Stimulated activated CD4-positive, alpha-beta T cell treated with anti-CD3 and anti-CD28 coated beads, TNF-alpha, amount 100 ng/mL, for 24 hours (primary cell): ENCODE results near the gene MAGEB4.
"Not testable (repeated sequence)": the region's sequence is repeated elsewhere in the genome, so short reads cannot be mapped to it uniquely, and the experiment has no call there.

Source experiments
- DNase-seq, 3 experiments: peaks; one replicate each; pipeline ENCODE4 v3.0.0-alpha.2; 2020; ENCODE audit warnings: low read depth in 3 of 3

MAGEB4 gene, protein sequence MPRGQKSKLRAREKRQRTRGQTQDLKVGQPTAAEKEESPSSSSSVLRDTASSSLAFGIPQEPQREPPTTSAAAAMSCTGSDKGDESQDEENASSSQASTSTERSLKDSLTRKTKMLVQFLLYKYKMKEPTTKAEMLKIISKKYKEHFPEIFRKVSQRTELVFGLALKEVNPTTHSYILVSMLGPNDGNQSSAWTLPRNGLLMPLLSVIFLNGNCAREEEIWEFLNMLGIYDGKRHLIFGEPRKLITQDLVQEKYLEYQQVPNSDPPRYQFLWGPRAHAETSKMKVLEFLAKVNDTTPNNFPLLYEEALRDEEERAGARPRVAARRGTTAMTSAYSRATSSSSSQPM

DNA sequence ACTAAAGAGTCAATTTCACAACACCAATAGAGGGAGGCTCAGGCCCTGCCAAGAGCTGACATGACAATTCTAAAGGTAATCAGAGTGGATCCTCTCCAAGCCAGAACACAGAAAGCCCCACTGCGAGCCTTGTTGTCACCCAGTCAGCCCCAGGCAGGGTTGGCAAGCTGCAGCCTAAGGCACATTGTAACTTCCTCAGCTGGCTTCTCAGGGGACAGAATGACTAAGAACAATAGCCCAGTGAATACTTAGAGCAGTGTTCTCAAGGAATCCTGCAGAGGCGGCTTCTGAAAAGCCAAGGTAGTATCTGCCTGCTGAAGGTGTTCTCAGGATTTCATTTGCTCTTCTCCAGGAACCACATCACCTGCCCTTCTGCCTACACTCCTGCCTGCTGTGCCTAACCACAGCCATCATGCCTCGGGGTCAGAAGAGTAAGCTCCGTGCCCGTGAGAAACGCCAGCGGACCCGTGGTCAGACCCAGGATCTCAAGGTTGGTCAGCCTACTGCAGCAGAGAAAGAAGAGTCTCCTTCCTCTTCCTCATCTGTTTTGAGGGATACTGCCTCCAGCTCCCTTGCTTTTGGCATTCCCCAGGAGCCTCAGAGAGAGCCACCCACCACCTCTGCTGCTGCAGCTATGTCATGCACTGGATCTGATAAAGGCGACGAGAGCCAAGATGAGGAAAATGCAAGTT, at the start of gene MAGEB4:
Gene MAGEB4, plus strand, starts transcription at position 277 of the 692 bp plus-strand sequence. Its CDS starts 136 bp downstream, at position 413.
- no peak for DNase-seq

DNA sequence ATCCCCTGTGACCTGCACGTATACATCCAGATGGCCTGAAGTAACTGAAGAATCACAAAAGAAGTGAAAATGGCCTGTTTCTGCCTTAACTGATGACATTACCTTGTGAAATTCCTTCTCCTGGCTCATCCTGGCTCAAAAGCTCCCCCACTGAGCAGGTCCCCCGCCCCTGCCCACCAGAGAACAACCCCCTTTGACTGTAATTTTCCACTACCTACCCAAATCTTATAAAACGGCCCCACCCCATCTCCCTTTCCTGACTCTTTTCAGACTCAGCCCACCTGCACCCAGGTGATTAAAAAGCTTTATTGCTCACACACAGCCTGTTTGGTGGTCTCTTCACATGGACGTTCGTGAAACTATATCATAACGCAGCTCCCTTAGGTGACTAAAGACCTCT, 47.9 kb upstream of the MAGEB4 start:
- DNase-seq: not testable (repeated sequence)

DNA sequence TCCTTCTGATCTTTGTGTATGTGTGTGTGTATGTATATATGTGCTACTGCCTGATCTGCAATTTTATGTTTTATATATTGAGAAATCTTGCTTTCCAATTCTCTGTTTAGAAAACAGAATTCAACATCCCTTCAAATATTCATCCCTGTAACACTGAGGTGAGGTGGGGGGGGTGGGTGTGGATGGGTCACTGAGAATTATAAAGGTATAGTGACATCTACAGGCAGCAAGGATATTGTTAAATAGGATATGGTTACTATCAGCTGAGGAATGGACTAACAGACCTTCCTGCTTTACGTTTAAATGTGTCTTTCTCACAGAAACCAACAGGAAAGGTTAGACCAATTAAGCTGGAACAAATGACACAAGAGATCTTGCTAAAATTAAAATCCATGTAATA, 45.5 kb upstream of the MAGEB4 start:
- no peak for DNase-seq

DNA sequence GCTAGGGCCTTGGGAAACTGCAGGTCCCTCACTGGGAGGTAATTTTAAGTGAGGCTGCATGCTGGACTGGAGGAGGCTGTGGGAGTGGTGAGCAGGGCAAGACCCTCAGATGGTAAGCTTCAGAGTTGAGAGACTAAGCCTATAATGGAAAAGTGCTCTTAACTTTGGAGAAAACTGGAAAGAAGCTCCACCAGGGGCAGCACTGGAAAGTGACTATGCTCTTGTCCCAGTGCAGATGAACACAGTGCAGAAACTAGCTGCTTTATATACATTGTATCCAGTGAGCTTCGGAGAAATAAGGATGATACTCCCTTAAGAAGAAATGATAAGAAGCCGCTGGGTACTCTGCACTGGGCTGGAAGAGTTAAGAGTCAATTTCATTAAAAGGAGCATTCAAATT, 29.6 kb upstream of the MAGEB4 start:
- DNase-seq: no peak

DNA sequence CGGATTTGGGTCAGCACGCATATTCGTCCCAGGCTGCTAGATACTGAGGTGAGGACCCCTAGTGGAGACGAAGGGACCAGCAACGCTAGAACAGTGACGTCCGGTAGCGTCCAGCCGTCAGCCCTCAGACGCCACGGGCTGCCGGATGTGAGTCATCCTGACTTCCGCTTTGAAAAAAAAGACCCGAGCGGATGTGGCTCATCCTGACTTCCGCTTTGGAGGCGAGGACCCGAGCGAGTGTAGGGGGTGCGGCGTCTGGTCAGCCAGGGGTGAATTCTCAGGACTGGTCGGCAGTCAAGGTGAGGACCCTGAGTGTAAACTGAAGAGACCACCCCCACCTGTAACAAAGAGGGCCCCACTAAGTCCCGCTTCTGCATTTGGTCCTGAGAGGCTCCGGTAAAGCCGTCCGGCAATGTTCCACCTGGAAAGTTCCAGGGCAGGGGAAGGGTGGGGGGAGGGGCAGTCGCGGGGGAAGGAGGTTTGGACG, 26.4 kb upstream of the MAGEB4 start, which contains the start of gene MAGEB2:
Gene MAGEB2, plus strand, starts transcription at position 207 of the 487 bp plus-strand sequence. CDS start 3,018 bp downstream, outside the sequence.
- DNase-seq: no peak

DNA sequence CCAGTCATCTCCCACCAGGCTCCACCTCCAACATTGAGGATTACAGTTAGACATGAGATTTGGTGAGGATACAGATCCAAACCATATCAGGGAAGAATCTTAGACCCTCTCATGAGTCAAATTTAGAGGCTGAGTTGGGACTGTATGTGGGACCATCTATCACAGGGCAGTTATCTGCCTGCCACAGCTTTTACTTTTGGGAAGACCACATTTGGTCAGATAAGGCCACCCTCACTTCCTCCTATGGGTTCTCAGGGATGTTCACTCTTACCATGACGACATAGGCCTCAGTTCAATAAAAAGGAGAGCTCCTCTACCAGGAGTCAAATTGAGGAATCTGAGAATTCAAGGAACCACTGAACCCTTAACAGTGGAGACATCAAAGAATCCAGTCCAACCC, 24.3 kb upstream of the MAGEB4 start:
- no peak for DNase-seq

DNA sequence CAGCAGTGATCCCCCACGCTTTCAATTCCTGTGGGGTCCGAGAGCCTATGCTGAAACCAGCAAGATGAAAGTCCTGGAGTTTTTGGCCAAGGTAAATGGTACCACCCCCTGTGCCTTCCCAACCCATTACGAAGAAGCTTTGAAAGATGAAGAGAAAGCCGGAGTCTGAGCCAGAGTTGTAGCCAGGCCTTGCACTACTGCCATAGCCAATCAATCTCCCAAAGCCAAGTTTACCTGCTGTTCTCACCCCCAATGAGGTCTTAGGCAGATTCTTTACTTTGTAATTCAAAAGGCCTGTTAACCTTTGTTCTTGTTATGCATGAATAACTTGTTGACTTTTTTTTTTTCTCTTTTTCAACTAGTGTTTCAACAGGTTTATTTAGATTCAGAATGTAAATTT, 22.4 kb upstream of the MAGEB4 start:
- DNase-seq: no peak

DNA sequence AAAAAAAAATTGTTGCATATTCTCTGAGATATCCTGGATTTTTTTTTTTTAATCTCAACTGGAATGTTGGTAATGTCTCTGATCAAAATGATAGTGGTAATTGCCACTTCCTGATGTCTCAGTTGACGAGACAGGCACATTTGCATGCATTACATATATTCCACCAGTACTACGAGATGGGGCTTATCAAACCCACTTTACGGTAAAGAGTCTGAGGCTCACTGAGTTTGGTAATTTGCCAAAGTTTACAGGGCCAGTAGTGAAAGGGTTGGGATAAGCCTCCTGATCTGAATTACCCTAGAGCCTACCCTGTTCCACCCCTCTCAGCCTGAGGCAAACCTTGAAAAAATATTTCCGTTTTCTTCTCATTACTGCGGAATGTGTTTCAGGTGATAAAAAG, 21.1 kb upstream of the MAGEB4 start:
- no peak for DNase-seq

DNA sequence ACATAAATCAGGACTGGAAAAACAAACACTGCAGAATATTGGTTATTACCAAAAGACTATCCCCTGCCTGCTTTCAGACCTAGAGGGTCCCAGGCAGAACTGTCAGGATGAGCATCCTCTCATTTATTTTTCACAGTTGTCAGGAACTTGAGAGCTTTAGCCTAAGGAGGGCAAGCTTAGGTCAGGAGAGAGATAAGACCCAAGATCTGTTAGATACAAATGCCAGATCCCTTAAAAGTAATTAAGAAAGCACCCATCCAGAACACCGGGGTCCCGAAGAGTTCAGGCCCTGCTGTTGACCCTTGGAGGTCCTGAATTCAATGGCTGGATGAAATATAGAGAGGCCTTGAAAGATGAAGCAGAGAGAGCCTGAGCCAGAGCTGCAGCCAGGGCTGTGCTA, 17.3 kb upstream of the MAGEB4 start:
- no peak for DNase-seq

DNA sequence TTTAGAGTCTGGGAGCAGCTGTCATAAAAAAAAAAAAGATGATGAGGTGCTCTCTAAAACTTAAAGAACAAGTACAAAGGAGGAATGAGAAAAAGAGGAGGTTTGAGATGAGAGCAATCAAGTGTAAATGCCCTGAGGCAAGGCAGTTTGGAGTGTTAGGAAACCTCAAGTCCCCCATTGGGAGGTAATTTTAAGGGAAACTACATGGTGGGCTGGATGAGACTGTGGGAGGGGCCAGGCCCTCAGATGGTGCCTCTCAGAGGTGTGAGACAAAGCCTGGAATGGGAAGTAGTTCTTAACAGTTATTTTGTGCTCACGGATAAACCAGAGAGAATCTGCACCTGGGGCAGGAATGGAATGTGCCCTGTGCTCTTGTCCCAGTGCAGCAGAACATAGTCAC, 13.3 kb upstream of the MAGEB4 start:
- DNase-seq: no peak

DNA sequence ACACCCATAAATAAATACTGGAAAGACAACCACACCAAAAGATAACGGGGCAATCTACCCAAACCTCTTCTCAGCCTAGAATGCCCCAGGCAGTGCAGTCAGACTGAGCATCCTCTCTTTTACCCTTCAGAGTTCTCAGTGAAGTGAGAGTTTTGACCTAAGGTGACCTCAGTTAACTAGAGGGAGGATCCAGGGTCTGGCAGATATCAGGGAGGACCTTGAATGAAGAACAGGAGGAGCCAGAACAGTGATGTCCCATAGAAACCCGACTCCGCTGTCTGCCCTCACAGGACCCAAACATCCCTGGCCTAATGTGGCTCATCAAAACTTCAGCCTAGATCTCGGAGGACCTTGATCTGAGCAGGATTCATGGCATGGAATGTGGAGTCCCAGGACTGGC, 11.4 kb upstream of the MAGEB4 start, which contains the start of gene MAGEB3:
Gene MAGEB3, plus strand, starts transcription at position 263 of the 400 bp plus-strand sequence. CDS start 5,268 bp downstream, outside the sequence.
- no peak for DNase-seq

DNA sequence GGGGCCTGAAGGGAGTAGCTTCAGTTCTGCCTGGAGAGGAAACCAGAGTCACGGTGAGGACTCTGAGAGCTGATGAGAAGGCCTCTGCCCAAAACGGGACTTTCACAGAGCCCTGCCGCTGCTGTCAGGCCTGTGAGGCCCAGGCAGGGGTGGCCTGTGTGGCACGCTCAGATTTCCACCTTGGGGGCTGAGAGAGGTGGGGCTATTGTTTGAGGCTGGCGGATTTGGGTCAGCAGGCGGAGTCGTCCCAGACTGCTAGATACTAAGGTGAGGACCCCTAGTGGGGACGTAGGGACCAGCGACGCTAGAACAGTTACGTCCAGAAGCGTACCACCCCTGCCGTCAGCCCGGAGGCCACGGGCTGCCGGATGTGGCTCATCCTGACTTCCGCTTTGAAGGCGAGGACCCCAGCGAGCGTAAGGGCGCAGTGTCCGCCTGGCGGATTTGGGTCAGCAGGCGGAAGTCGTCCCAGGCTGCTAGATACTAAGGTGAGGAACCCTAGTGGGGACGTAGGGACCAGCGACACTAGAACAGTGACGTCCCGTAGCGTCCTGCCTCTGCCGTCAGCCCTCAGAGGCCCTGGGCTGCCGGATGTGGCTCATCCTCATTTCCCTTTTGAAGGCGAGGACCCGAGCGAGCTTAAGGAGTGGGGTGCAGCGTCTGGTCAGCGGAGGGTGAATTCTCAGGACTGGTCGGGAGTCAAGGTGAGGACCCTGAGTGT, 5.1 kb downstream of the MAGEB4 start, which contains the start of gene MAGEB1:
Gene MAGEB1, plus strand, starts transcription at position 378 of the 721 bp plus-strand sequence. CDS start 3,348 bp downstream, outside the sequence.
- DNase-seq: no peak

DNA sequence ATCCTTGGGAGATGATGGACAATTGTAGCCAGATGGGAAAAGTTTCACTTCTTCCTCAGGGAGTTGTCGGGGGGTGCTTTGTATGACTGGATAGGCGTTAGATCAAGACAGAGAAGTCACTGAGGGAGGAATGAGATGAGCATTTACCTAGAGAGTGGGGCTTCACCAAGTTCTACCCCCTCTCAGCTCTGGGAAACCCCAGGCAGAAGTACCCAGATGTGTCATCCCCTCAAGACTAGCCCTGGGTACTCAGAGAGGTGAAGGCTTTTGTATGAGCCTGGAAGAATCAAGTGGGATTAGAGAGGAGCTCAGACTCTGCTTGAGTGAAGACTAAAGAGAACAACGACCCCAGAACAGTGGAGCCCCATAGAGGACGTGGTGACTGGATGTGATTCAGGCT, 7.1 kb downstream of the MAGEB4 start:
- DNase-seq: no peak

DNA sequence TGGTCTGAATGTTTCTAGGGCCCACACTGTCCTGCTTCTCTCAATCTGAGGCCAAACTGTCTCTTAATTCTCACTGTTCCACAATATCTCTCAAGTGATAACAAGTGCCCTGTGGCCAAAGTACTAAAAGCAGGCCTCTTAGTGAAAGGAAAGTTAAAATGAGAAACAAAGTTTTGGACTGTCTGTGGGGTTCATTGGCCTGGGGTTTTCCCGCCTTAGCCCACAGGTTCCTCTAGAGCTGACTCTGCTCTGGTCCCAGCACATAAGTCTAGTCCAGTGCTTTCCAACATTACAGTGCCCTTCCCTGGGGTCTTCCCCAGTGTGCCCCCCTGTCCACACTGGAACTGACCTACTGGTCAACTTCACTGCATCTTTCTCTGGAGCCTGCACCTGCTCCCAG, 11.5 kb downstream of the MAGEB4 start:
- no peak for DNase-seq

DNA sequence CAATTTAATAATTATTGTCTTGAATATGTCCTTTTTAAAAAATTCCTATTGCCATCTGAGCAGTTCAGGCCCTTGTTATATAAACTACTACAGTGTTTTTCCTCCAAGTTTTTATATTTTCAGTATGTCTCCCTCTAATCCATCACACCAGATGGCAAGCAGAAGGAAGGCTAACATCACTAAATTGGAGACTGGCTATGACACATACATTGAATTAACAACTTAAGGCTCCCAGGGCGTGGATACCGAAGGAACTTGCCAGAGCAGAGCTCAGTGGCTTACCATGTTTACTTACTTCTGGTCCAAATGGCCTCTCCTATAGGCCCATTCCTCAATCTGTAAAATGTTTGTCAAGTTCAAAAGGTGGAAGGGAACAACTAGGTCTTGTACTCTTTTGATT, 18.1 kb downstream of the MAGEB4 start:
- DNase-seq: no peak

DNA sequence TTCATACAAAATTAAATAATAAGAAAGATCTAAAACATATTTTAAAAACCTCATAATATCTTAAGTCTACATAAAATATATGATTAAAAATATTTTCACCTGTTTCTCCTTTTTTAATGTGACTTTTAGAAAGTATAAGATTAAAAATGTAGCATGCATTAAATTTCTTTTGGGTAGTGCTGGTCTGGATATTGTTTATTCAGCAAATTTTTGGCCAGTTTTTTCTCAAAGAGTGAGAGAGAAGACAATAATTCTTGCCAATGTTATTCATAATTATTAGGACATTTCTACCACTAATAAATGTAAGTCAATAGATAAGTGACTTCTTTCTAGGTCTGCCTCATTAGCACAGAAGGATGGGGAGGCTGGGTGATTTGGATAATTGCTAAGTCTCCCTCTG, 19.2 kb downstream of the MAGEB4 start:
- DNase-seq: no peak

DNA sequence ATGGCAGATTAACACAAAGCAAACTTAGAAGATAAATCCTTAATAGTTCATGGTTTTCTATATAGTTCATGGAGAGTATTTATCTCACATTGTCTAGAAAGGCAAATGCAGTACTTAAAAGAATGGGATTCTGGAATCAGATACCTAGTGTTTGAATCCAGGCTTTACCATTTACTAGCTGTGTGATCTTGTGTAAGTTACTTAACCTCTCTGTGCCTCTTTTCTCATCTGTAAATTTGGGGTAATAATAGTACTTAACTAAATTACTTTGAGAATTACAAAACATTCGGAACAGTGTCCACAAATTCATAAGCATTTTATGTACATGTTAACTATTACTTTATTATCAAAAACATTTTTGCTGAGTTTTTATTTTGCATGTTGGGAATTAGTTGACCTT, 21.0 kb downstream of the MAGEB4 start:
- no peak for DNase-seq

DNA sequence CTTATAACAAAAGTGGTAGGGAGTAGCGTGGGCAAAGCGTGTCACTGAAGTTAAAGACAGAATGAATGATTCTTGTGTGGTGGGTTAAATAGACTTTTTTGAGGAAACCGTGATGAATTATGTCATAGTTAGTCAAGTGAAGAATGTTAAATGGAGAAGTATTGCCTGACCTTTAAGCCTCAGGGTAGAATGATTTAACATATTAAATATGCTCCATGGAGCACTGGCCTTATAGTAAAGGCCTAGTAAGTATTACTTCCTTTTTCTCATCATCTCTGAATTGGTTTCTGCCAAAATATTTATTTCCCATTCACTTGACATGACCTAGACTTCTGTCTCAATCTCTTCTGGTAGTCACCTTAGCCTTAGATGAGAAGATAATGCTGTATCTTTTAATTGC, 28.8 kb downstream of the MAGEB4 start:
- DNase-seq: no peak

DNA sequence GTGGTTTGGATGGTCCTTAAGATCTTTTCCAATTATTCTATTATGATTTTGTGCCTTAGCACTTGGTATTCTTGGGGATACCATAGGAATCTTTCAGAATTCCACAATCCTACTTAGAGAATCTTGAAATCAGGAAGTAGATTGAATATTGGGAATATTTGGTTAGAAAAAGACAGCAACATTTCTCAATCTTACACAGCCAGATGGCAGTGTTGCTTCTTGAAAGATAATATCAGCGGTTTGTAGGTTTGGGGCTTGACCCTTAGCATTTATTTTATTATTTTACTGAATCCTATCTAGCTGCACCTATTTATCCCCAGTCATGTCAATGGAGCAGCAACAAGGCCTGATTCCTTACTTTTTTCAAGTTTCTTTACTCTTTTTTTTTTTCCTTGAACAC, 33.7 kb downstream of the MAGEB4 start:
- DNase-seq: no peak

DNA sequence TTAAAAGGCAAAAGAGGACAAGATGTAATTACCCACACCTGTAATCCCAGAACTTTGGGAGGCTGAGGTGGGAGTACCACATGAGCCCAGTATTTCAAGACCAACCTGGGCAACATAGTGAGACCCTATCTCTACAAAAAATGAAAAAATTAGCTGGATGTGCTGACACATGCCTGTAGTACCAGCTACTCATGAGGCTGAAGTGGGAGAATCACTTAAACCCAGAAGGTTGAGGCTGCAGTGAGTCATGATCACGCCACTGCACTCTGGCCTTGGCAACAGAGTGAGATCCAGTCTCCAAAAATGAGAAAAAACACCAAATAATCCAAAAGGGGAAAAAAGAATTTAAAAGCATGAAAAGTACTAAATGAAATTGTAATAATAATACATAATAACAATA, 36.6 kb downstream of the MAGEB4 start:
- DNase-seq: no peak

DNA sequence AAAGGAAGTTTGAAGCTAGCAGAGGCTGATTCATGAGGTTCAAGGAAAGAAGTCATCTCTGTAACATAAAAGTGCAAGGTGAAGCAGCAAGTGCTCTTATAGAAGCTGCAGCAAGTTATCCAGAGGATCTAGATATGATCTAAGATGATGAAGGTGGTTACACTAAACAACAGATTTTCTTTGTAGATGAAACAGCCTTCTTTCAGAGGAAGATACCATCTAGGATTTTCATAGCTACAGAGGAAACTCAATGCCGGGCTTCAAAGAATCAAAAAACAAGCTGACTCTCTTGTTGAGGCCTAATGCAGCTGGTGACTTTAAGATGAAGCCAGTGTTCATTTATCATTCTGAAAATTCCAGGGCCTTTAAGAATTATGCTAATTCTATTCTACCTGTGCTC, 38.6 kb downstream of the MAGEB4 start:
- no peak for DNase-seq

DNA sequence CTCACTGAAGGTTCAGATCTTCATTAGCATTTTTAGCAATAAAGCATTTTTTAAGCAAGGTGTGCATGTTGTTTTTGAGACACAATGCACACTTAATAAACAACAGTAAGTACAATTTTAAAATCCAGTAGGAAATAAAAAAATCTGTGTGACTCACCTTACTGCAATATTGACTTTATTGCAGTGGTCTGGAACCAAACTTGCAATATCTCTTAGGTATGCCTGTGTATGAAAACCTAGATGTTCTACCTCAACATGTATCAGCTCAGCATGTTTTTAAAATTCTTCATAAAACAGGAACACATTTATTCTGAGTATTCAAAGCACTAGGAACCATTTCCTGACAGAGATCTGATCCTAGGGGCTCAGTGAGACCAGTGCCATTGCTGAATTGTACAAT, 40.7 kb downstream of the MAGEB4 start:
- no peak for DNase-seq
